Neural cell (in vitro differentiated cells): ENCODE measurements around the gene MPND. TPM values are rescaled to one million over a fixed set of nuclear protein-coding genes. Genes with fewer than 3 reads are reported as not detected.
A peak's percentile ranks its signal among the peaks of the same experiment; 100 is the strongest.

Experiments used
- H2AFZ ChIP-seq: fragments of 200-600, 300-800 bp; sonication (generic), shearing (Covaris generic); 2 replicates; pipeline ENCODE4 v1.6.0; 2014; ENCODE audit warnings: low read depth, mild to moderate bottlenecking, antibody characterized with exemption, low read length, moderate library complexity
- H3F3A ChIP-seq: fragments of 200-600 bp; shearing (Covaris generic); 2 replicates; pipeline ENCODE4 v1.6.1; 2016; ENCODE audit warnings: mild to moderate bottlenecking, moderate library complexity, mixed read lengths, antibody characterized with exemption, low read length; ENCODE audit not compliant: insufficient read depth, poor library complexity, severe bottlenecking
- H3K27ac ChIP-seq: fragments of 200-600, 300-800 bp; sonication (generic), shearing (Covaris generic); 2 replicates; pipeline ENCODE4 v1.5.1; 2014; ENCODE audit warnings: mild to moderate bottlenecking, low read length, moderate library complexity
- H3K27me3 ChIP-seq: fragments of 300-800, 200-600 bp; sonication (generic), shearing (Covaris generic); 2 replicates; pipeline ENCODE4 v1.6.0; 2014; ENCODE audit warnings: mild to moderate bottlenecking, low read depth, low read length, moderate library complexity; ENCODE audit not compliant: insufficient read depth
- H3K36me3 ChIP-seq: fragments of 300-800, 200-600 bp; sonication (generic), shearing (Covaris generic); 2 replicates; pipeline ENCODE4 v1.5.1; 2014; ENCODE audit warnings: mild to moderate bottlenecking, antibody characterized with exemption, low read length, moderate library complexity; ENCODE audit not compliant: insufficient read depth
- H3K4me2 ChIP-seq: fragments of 300-800, 200-600 bp; sonication (generic), shearing (Covaris generic); 2 replicates; pipeline ENCODE4 v1.6.0; 2014; ENCODE audit warnings: mild to moderate bottlenecking, low read length
- H3K4me3 ChIP-seq: fragments of 300-800, 200-600 bp; sonication (generic), shearing (Covaris generic); 2 replicates; pipeline ENCODE4 v1.5.1; 2014; ENCODE audit warnings: mild to moderate bottlenecking, low read length, moderate library complexity
- H3K79me2 ChIP-seq: fragments of 200-600 bp; shearing (Covaris generic); replicated peaks from 2 replicates; pipeline ENCODE4 v1.6.0; 2014; ENCODE audit warnings: mild to moderate bottlenecking, low read length, moderate library complexity; ENCODE audit not compliant: insufficient read depth
- H3K9ac ChIP-seq: fragments of 300-800, 200-600 bp; sonication (generic), shearing (Covaris generic); 2 replicates; pipeline ENCODE4 v1.6.1; 2016; ENCODE audit warnings: mild to moderate bottlenecking, low read length, mixed read lengths
- H3K9me2 ChIP-seq: fragments of 200-600 bp; shearing (Covaris generic); 2 replicates; pipeline ENCODE4 v1.6.1; 2016; ENCODE audit warnings: mild to moderate bottlenecking, low read length, mixed read lengths; ENCODE audit not compliant: insufficient read depth
- H3K9me3 ChIP-seq: fragments of 200-600, 300-800 bp; sonication (generic), shearing (Covaris generic); 2 replicates; pipeline ENCODE4 v1.6.1; 2016; ENCODE audit warnings: mild to moderate bottlenecking, mixed run types, low read length, moderate library complexity, mixed read lengths
- H4K20me1 ChIP-seq: fragments of 200-600 bp; shearing (Covaris generic); 2 replicates; pipeline ENCODE4 v1.6.1; 2016; ENCODE audit warnings: mild to moderate bottlenecking, mixed run types; ENCODE audit not compliant: insufficient read depth
- EP300 ChIP-seq: fragments of 450-650 bp; conservative IDR thresholded peaks from 2 replicates; pipeline ENCODE4 v1.6.1; 2014; ENCODE audit warnings: antibody characterized with exemption, mild to moderate bottlenecking, moderate library complexity; ENCODE audit not compliant: poor library complexity, severe bottlenecking
- EZH2 ChIP-seq: fragments of 200-600, 300-800 bp; shearing (Covaris generic), sonication (generic); IDR thresholded peaks from 2 replicates; pipeline ENCODE4 v1.6.1; 2014; ENCODE audit warnings: antibody characterized with exemption, low read length, borderline replicate concordance, mild to moderate bottlenecking; ENCODE audit not compliant: insufficient read depth, poor library complexity, severe bottlenecking
- MXI1 ChIP-seq: fragments of 450-650 bp; conservative IDR thresholded peaks from 2 replicates; pipeline ENCODE4 v1.6.1; 2014; ENCODE audit warnings: antibody characterized with exemption, mild to moderate bottlenecking; ENCODE audit not compliant: poor library complexity, severe bottlenecking
- POLR2AphosphoS5 ChIP-seq: IDR thresholded peaks from 2 replicates; pipeline ENCODE4 v1.6.1; 2012
- RAD21 ChIP-seq: fragments of 450-650 bp; conservative IDR thresholded peaks from 2 replicates; pipeline ENCODE4 v1.6.1; 2014; ENCODE audit warnings: antibody characterized with exemption, mild to moderate bottlenecking, moderate library complexity
- SMC3 ChIP-seq: fragments of 450-650 bp; conservative IDR thresholded peaks from 2 replicates; pipeline ENCODE4 v1.6.1; 2014; ENCODE audit warnings: antibody characterized with exemption, mild to moderate bottlenecking, moderate library complexity; ENCODE audit not compliant: poor library complexity
- TAF1 ChIP-seq: IDR thresholded peaks from 2 replicates; pipeline ENCODE4 v1.6.1; 2012; ENCODE audit warnings: low read depth
- polyA plus RNA-seq: library from polyadenylated mRNA; depleted of rRNA; stranded (reverse); fragments of >200 nt; gene quantifications from 2 replicates; pipeline ENCODE4 v1.2.3, GENCODE V29; 2014
- TF ChIP-seq, protein P1 (sequence below): fragments of 450-650 bp; IDR thresholded peaks from 2 replicates; pipeline ENCODE4 v1.5.1; 2014; ENCODE audit warnings: antibody characterized with exemption, mild to moderate bottlenecking, moderate library complexity; ENCODE audit not compliant: poor library complexity, severe bottlenecking
- TF ChIP-seq, protein P2 (sequence below): IDR thresholded peaks from 2 replicates; pipeline ENCODE4 v1.6.1; 2012; ENCODE audit warnings: borderline replicate concordance

Gene MPND
- polyA plus RNA-seq, 1 donor from 2014 or later, result 34.8 TPM

DNA sequence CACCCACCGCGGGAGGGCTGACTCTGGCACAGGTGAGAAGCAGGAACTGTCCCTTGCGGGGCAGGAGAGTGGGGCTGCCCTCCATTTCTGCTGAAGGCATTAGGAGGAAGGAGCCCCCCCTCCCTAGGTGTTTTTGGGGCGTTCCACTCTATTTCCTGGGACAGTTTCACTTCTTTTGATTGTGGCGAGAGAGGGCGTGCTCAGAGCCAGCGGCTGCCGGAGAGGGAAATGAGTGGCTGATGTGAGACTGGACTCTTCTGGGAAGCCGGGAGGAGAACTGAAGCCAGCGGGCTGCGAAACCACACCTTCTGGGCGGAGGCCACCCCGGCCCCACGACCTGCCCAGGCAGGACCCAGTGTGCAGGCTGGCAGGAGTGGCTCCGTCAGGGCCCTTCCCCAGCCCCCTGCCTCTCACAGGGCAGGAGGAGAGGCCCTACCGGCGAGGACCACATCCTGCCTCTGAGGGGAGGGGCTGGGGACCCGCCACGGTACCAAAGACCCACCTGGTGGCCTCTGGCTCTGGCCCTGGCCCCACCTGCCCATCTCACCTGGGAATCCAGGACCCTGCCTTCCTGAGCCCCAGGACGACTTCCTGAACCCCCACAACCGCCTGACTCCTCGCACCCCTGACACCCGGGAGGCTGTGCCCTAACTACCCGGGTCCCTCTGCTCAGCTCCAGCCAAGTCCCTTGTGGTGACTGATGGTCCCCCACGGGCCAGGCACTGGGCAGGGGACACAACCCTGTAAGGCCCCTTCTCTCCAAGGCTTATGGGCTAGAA, 25.9 kb downstream of the MPND start:
- Histone ChIP-seq H4K20me1 (no peaks in the 10 kb centered on the region), H3K9me3 (no peaks in the 10 kb centered on the region), H3F3A (no peaks in the 10 kb centered on the region), H3K4me2 (no peak overlapping the region), H3K27ac (no peak overlapping the region), H3K9ac (no peak overlapping the region), H3K9me2 (no peaks in the 10 kb centered on the region), H3K4me3 (no peak overlapping the region), H3K27me3 (no peaks in the 10 kb centered on the region), H3K36me3 (no peaks in the 10 kb centered on the region), H3K79me2 (no peaks in the 10 kb centered on the region), H2AFZ (no peak overlapping the region)
- TF ChIP-seq RAD21, result no peak
- TF ChIP-seq MXI1, result no peak
- TF ChIP-seq, protein P1, sequence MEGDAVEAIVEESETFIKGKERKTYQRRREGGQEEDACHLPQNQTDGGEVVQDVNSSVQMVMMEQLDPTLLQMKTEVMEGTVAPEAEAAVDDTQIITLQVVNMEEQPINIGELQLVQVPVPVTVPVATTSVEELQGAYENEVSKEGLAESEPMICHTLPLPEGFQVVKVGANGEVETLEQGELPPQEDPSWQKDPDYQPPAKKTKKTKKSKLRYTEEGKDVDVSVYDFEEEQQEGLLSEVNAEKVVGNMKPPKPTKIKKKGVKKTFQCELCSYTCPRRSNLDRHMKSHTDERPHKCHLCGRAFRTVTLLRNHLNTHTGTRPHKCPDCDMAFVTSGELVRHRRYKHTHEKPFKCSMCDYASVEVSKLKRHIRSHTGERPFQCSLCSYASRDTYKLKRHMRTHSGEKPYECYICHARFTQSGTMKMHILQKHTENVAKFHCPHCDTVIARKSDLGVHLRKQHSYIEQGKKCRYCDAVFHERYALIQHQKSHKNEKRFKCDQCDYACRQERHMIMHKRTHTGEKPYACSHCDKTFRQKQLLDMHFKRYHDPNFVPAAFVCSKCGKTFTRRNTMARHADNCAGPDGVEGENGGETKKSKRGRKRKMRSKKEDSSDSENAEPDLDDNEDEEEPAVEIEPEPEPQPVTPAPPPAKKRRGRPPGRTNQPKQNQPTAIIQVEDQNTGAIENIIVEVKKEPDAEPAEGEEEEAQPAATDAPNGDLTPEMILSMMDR, result no peak
- TF ChIP-seq TAF1, result no peak
- no peak for TF ChIP-seq SMC3
- TF ChIP-seq EZH2, result no peak
- no peak for TF ChIP-seq POLR2AphosphoS5
- TF ChIP-seq, protein P2, sequence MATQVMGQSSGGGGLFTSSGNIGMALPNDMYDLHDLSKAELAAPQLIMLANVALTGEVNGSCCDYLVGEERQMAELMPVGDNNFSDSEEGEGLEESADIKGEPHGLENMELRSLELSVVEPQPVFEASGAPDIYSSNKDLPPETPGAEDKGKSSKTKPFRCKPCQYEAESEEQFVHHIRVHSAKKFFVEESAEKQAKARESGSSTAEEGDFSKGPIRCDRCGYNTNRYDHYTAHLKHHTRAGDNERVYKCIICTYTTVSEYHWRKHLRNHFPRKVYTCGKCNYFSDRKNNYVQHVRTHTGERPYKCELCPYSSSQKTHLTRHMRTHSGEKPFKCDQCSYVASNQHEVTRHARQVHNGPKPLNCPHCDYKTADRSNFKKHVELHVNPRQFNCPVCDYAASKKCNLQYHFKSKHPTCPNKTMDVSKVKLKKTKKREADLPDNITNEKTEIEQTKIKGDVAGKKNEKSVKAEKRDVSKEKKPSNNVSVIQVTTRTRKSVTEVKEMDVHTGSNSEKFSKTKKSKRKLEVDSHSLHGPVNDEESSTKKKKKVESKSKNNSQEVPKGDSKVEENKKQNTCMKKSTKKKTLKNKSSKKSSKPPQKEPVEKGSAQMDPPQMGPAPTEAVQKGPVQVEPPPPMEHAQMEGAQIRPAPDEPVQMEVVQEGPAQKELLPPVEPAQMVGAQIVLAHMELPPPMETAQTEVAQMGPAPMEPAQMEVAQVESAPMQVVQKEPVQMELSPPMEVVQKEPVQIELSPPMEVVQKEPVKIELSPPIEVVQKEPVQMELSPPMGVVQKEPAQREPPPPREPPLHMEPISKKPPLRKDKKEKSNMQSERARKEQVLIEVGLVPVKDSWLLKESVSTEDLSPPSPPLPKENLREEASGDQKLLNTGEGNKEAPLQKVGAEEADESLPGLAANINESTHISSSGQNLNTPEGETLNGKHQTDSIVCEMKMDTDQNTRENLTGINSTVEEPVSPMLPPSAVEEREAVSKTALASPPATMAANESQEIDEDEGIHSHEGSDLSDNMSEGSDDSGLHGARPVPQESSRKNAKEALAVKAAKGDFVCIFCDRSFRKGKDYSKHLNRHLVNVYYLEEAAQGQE, result no peak
- no peak for TF ChIP-seq EP300

DNA sequence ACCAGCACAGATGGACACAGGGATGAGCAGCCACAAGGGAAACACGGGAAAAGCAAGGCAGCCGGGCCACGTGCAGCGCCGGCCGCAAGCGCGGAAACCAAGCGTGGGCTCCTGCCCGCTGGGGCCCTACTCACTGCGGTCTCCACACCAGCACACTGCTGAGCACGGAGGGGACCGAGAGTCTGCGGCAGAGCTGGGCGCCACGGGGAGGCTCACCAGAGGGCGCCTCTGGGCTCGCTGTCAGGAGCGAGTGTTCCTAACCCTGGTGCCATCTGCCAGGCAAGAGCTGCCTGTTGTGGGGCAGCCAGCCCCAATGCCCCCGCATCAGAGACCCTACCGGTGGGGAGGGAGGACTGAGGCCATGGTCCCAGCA, 26.5 kb downstream of the MPND start:
- Histone ChIP-seq H3K9ac (no peak overlapping the region), H3K4me3 (no peak overlapping the region), H3K4me2 (no peak overlapping the region), H2AFZ (no peak overlapping the region), H3F3A (no peaks in the 10 kb centered on the region), H3K27me3 (no peaks in the 10 kb centered on the region), H3K79me2 (no peaks in the 10 kb centered on the region), H3K9me3 (no peaks in the 10 kb centered on the region), H3K36me3 (no peaks in the 10 kb centered on the region), H3K27ac (no peak overlapping the region), H4K20me1 (no peaks in the 10 kb centered on the region), H3K9me2 (no peaks in the 10 kb centered on the region)
- TF ChIP-seq TAF1 (no peak), MXI1 (no peak), POLR2AphosphoS5 (no peak), SMC3 (peak; percentile 43), EZH2 (no peak), RAD21 (no peak), EP300 (no peak)
- TF ChIP-seq, protein P1, result peak; percentile 36
- TF ChIP-seq, protein P2, result no peak
